SU-DHL-6 (cell line): ENCODE results near the gene CBFA2T2.

Source experiments
- CTCF ChIP-seq: fragments of 200-600 bp; sonication (generic); IDR thresholded peaks from one replicate; pipeline ENCODE4 v1.5.1; 2017; ENCODE audit warnings: antibody characterized with exemption, mild to moderate bottlenecking, low read length, moderate library complexity; ENCODE audit not compliant: insufficient read depth, poor library complexity, severe bottlenecking
- EZH2phosphoT487 ChIP-seq: fragments of 200-600 bp; sonication (generic), shearing (Covaris generic); conservative IDR thresholded peaks from 2 replicates; pipeline ENCODE4 v1.6.1; 2018; ENCODE audit warnings: mild to moderate bottlenecking, antibody characterized with exemption, low read length, moderate library complexity, mixed read lengths

GRCh38 chr20:33650111-33650752 lies 160.3 kb downstream of the CBFA2T2 start:
- TF ChIP-seq EZH2phosphoT487 (no peak), CTCF (no peak)
